Head of caudate nucleus (tissue), 42 donors: ENCODE data around the gene PDZD4.

Experiments
- DNase-seq, 42 donors: peaks; one replicate each; pipeline versions ENCODE4 v3.0.0 to v3.0.0-alpha.2; 2020 to 2021; ENCODE audit warnings: mixed read lengths in 7 of 42
- intact Hi-C: fragments of 100-400 bp; cut with DNase I; formaldehyde crosslinking; loops from one replicate; pipeline ENCODE4 v1.15.0; 2022

The PDZD4 gene

GRCh38 chrX:153868576-153869472 is 38.5 kb upstream of the PDZD4 start:
- intact Hi-C loops, result no loop called here
- DNase-seq, result no peak

- no peak for DNase-seq
- intact Hi-C loops, result no loop called here
Measured at GRCh38 chrX:153867671-153868070, 37.3 kb upstream of the PDZD4 start.

- intact Hi-C loops, result no loop called here
- no peak for DNase-seq
Measured at GRCh38 chrX:153867139-153867538, 36.8 kb upstream of the PDZD4 start.

GRCh38 chrX:153866302-153867019 is 36.1 kb upstream of the PDZD4 start:
- intact Hi-C loops, result no loop called here
- DNase-seq, result peak in 1 of 42 donors; percentile 4

- intact Hi-C loops, result no loop called here
- DNase-seq, result peak in 1 of 42 donors; percentile 13
Measured at GRCh38 chrX:153865685-153866084, 35.3 kb upstream of the PDZD4 start.

- intact Hi-C loops, result no loop called here
- DNase-seq, result no peak
Measured at GRCh38 chrX:153865321-153865580, 34.9 kb upstream of the PDZD4 start.

GRCh38 chrX:153864561-153865320 is 34.4 kb upstream of the PDZD4 start:
- intact Hi-C loops, result no loop called here
- DNase-seq, result peak in 7 of 42 donors; percentile 29 to 54 (median 48)

GRCh38 chrX:153864101-153864500 is 33.8 kb upstream of the PDZD4 start:
- intact Hi-C loops, result no loop called here
- peak in 1 of 42 donors; percentile 8 for DNase-seq

GRCh38 chrX:153863251-153863991 is 33.1 kb upstream of the PDZD4 start:
- intact Hi-C loops, result no loop called here
- peak in 1 of 42 donors; percentile 5 for DNase-seq

- DNase-seq, result peak in 1 of 42 donors; percentile 8
- intact Hi-C loops, result no loop called here
Measured at GRCh38 chrX:153862369-153863250, 32.3 kb upstream of the PDZD4 start.

GRCh38 chrX:153861733-153862310 is 31.5 kb upstream of the PDZD4 start:
- peak in 1 of 42 donors; percentile 8 for DNase-seq
- intact Hi-C loops, result no loop called here

- intact Hi-C loops, result no loop called here
- DNase-seq, result peak in 1 of 42 donors; percentile 5
Measured at GRCh38 chrX:153861151-153861550, 30.8 kb upstream of the PDZD4 start.

GRCh38 chrX:153857348-153857903 is 27.1 kb upstream of the PDZD4 start:
- intact Hi-C loops, result no loop called here
- peak in 1 of 42 donors; percentile 23 for DNase-seq

- DNase-seq, result peak in 1 of 42 donors; percentile 19
Measured at GRCh38 chrX:153854702-153855101, 24.4 kb upstream of the PDZD4 start.

GRCh38 chrX:153853902-153854267 is 23.5 kb upstream of the PDZD4 start:
- DNase-seq, result peak in 1 of 42 donors; percentile 7
- intact Hi-C loops, result no loop called here

More at GRCh38 chrX:153854702-153855101, 24.4 kb upstream of the PDZD4 start:
- intact Hi-C loops, result no loop called here

GRCh38 chrX:153853180-153853901 is 23.0 kb upstream of the PDZD4 start:
- no peak for DNase-seq
- intact Hi-C loops, result no loop called here

GRCh38 chrX:153851981-153852380 is 21.6 kb upstream of the PDZD4 start:
- intact Hi-C loops, result no loop called here
- DNase-seq, result no peak
